Activated CD4-positive, CD25-positive, alpha-beta regulatory T cell treated with anti-CD3 and anti-CD28 coated beads, Interleukin-2, amount 50 U/mL, for 16 hours (primary cell): ENCODE results near the gene ACACB.

Experiments used
- DNase-seq: peaks from one replicate; pipeline ENCODE4 v3.0.0-alpha.2; 2020; ENCODE audit warnings: low read depth, low spot score

ACACB gene

GRCh38 chr12:109277255-109277898 is 161.0 kb downstream of the ACACB start:
- no peak for DNase-seq

- no peak for DNase-seq
These were observed 161.7 kb downstream of the ACACB start for GRCh38 chr12:109277899-109278762.

- no peak for DNase-seq
These were observed 162.5 kb downstream of the ACACB start for GRCh38 chr12:109278912-109279311.

GRCh38 chr12:109279525-109279924 is 163.1 kb downstream of the ACACB start:
- no peak for DNase-seq

GRCh38 chr12:109281452-109281851 is 165.1 kb downstream of the ACACB start:
- no peak for DNase-seq

- no peak for DNase-seq
These were observed 168.0 kb downstream of the ACACB start for GRCh38 chr12:109284392-109284791.

- no peak for DNase-seq
These were observed 169.9 kb downstream of the ACACB start for GRCh38 chr12:109286252-109286651.

GRCh38 chr12:109286652-109287051 is 170.3 kb downstream of the ACACB start:
- DNase-seq, result no peak

- DNase-seq, result no peak
These were observed 170.8 kb downstream of the ACACB start for GRCh38 chr12:109287181-109287580.

GRCh38 chr12:109287811-109288469 is 171.6 kb downstream of the ACACB start:
- no peak for DNase-seq

- DNase-seq, result no peak
These were observed 172.2 kb downstream of the ACACB start for GRCh38 chr12:109288571-109288970.

- DNase-seq, result no peak
These were observed 172.6 kb downstream of the ACACB start for GRCh38 chr12:109289004-109289403.

GRCh38 chr12:109289551-109289950 is 173.2 kb downstream of the ACACB start:
- DNase-seq, result no peak

- no peak for DNase-seq
These were observed 173.7 kb downstream of the ACACB start for GRCh38 chr12:109290061-109290460.

- DNase-seq, result no peak
These were observed 174.7 kb downstream of the ACACB start for GRCh38 chr12:109291117-109291516.

- no peak for DNase-seq
These were observed 175.3 kb downstream of the ACACB start for GRCh38 chr12:109291521-109292341.

- no peak for DNase-seq
These were observed 175.9 kb downstream of the ACACB start for GRCh38 chr12:109292342-109292711.

- no peak for DNase-seq
These were observed 176.7 kb downstream of the ACACB start for GRCh38 chr12:109293106-109293505.

GRCh38 chr12:109294286-109294796 is 178.0 kb downstream of the ACACB start:
- no peak for DNase-seq

GRCh38 chr12:109295764-109296425 is 179.5 kb downstream of the ACACB start:
- no peak for DNase-seq

GRCh38 chr12:109296431-109296830 is 180.0 kb downstream of the ACACB start:
- no peak for DNase-seq
